VCaP (cell line): Measurements from ENCODE around the gene ASCC2.
A peak's percentile ranks its signal among the peaks of the same experiment; 100 is the strongest.

Experiments used
- H3K27ac ChIP-seq: fragments of 450-650 bp; 2 replicates; pipeline ENCODE4 v1.5.1; 2017
- TF ChIP-seq, protein P1 (sequence below): fragments of 450-650 bp; conservative IDR thresholded peaks from 2 replicates; pipeline ENCODE4 v1.5.1; 2017; ENCODE audit warnings: mild to moderate bottlenecking, moderate library complexity

ASCC2 gene

GRCh38 chr22:29882716-29883044, 44.6 kb upstream of the ASCC2 start:
- TF ChIP-seq, protein P1, sequence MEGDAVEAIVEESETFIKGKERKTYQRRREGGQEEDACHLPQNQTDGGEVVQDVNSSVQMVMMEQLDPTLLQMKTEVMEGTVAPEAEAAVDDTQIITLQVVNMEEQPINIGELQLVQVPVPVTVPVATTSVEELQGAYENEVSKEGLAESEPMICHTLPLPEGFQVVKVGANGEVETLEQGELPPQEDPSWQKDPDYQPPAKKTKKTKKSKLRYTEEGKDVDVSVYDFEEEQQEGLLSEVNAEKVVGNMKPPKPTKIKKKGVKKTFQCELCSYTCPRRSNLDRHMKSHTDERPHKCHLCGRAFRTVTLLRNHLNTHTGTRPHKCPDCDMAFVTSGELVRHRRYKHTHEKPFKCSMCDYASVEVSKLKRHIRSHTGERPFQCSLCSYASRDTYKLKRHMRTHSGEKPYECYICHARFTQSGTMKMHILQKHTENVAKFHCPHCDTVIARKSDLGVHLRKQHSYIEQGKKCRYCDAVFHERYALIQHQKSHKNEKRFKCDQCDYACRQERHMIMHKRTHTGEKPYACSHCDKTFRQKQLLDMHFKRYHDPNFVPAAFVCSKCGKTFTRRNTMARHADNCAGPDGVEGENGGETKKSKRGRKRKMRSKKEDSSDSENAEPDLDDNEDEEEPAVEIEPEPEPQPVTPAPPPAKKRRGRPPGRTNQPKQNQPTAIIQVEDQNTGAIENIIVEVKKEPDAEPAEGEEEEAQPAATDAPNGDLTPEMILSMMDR, result no peak

GRCh38 chr22:29879753-29880152, 41.7 kb upstream of the ASCC2 start:
- no peak overlapping the region for H3K27ac ChIP-seq
- TF ChIP-seq, protein P1, result no peak

More at GRCh38 chr22:29882716-29883044, 44.6 kb upstream of the ASCC2 start:
- H3K27ac ChIP-seq, result peak overlapping the region; percentile 94

- no peak overlapping the region for H3K27ac ChIP-seq
- TF ChIP-seq, protein P1, result no peak
Measured at GRCh38 chr22:29877620-29878019, 39.5 kb upstream of the ASCC2 start.

DNA sequence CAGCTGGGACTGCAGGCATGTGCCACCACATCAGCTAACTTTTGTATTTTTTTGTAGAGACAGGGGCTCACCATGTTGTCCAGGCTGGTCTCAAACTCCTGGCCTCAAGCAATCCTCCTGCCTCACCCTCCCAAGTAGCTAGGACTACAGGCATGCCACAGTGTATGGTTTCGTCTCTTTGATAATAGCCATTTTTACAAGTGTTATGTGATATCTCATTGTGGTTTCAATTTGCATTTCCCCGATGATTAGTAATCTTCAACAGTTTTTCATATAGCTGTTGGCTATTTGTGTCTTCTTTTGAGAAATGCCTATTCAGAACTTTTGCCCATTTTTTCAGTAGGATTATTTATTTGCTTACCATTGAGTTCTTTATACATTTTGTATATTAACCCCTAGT, 35.9 kb upstream of the ASCC2 start:
- no peak overlapping the region for H3K27ac ChIP-seq
- TF ChIP-seq, protein P1, result no peak

- TF ChIP-seq, protein P1, result no peak
- H3K27ac ChIP-seq, result no peak overlapping the region
Measured at GRCh38 chr22:29872989-29873388, 34.9 kb upstream of the ASCC2 start.

- TF ChIP-seq, protein P1, result no peak
- H3K27ac ChIP-seq, result no peak overlapping the region
Measured at GRCh38 chr22:29872144-29872893, 34.2 kb upstream of the ASCC2 start.

- TF ChIP-seq, protein P1, result no peak
- H3K27ac ChIP-seq, result no peak overlapping the region
Measured at GRCh38 chr22:29871684-29872083, 33.6 kb upstream of the ASCC2 start.
